GM12801 (cell line): ENCODE data around the gene MTHFD1L.

Experiments used
- CTCF ChIP-seq: IDR thresholded peaks from one replicate; pipeline ENCODE4 v1.5.1; 2011; ENCODE audit warnings: control low read depth; ENCODE audit not compliant: insufficient read length; ENCODE audit errors: extremely low read depth

The MTHFD1L gene

DNA sequence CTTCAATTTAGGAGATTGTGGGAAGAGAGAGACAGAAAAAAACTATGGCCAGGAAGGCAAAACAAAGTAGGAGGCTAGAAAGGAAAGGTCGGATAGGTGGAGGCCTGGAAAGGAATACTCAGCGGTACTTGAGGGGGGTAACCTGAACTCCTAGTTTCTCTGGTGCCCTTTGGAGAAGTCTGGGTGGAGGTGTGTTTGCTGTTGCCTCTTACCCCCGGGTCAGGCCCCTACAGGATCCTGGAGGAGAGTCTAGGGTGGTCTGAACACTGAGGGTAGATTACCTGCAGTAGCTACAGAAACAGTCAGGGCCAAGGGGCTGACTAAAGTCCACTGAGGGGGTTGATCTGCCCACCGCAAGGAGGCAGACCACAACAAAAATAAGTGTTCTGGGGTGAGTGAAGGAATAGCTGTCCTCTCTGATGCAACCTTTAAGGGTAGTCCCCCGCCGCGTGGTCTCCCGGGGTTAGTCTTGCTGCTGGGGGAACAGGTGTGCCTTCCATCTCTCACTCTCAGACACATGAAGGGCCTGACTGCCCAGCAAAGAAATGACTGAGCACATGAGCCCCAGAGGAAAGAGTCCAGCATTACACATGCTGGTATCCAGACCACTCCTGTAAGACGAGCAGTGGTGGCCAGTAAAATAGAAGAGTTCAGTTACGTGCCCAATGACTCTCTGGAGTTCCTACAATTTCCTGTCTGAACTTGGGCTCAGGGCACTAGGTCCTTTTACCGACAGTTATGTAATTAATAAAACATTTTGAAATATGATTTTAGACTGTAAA lies 59.5 kb downstream of the MTHFD1L start:
- no peak for TF ChIP-seq CTCF

GRCh38 chr6:150925590-150925928 lies 60.1 kb downstream of the MTHFD1L start:
- no peak for TF ChIP-seq CTCF

DNA sequence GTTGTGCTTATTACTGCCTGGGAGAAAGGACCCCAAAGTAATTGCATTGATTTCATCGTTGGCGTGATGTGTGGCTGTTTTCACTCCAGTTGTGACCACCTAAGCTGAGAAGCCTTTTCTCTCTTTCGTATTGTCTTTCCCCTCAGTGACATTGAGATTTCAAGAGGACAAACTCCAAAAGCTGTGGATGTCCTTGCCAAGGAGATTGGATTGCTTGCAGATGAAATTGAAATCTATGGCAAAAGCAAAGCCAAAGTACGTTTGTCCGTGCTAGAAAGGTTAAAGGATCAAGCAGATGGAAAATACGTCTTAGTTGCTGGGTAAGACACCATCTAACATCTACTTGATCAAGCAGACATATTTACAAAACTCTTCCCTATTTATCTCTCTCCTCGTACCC lies 60.5 kb downstream of the MTHFD1L start:
- no peak for TF ChIP-seq CTCF

- no peak for TF ChIP-seq CTCF
These were observed 63.4 kb downstream of the MTHFD1L start for GRCh38 chr6:150928882-150929281.

GRCh38 chr6:150929416-150929815 lies 63.9 kb downstream of the MTHFD1L start:
- no peak for TF ChIP-seq CTCF

DNA sequence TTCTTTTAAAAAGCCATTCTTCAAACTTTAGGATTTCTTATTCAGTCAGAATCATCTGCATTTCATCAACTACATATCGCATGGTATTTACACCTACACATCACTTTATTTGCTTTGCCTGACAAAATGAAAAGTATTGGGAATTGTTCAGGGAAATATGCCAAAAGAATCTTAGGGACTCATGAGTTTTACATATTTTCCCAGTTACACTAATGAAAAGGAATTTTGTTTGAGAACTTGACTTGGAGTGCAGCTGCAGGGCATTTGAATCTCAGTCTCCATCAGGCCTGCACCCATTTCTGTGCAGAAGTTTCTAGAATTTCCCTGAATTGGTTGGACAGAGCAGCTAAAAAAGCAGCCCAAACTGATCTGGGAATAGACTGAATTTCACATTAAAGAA lies 65.3 kb downstream of the MTHFD1L start:
- TF ChIP-seq CTCF = no peak

DNA sequence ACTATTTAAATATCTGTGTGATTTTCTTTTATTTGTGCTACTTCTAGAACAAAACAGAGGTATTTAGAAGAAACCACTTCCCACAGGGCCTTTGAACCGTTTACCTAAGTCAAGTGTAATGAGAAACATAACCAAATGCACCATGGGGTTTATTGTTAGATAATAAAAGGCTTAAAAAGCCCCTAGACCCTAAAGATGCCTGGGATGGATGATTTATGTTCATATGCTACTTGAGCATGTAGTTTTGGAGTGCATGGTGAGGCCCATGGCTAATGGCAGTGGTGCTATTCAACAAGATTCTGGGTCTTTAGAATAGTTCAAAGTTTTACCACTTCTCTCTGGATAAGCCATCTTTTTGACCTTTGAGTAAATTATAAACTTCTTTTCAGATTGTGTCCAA lies 65.9 kb downstream of the MTHFD1L start:
- TF ChIP-seq CTCF = no peak

DNA sequence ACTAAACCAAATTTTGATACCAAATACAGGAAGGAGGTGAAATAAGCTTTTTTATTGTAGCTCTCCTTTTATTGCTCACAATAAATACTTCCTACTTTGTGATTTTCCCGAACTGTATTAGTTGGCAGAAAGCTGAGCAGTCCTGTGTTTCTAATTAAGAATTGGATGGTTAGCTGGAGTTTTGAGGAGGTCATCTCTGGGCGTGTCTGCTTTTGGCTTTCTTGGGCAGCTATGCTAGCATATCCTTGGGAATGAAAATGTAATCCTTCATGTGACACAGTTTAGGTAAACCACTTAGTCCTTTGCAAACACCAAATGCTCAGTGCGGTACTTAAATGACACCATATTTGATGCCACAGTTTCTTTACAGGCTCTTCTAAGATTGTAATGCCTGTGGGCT lies 67.5 kb downstream of the MTHFD1L start:
- TF ChIP-seq CTCF = no peak
